Iris pigment epithelial cell (primary cell): ENCODE data around the gene GJA10.
"Not testable (repeated sequence)": the region's sequence is repeated elsewhere in the genome, so short reads cannot be mapped to it uniquely, and the experiment has no call there.

Experiments used
- DNase-seq: peaks from one replicate; pipeline ENCODE4 v3.0.0-alpha.2; 2011; ENCODE audit warnings: low read depth

Gene GJA10

DNA sequence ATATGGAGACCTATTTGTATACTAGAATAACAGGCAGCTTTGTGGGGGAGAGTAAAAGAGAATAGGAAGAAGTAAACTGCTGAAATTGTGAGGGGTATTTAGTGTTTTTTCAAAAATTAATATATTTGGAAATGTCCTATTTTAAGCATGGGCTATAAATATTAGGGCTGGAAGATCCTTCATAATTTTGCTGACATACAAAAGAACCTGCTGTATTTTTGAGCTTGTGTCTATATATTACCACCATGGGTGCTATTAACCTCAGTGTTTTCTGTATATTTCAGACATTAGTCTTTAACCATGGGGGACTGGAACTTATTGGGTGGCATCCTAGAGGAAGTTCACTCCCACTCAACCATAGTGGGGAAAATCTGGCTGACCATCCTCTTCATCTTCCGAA is at the start of gene GJA10:
TSS of gene GJA10 (plus strand) at position 301 of the 400 bp plus-strand sequence. CDS start at position 301, 0 bp downstream.
- no peak for DNase-seq

GRCh38 chr6:89847513-89847912 is 46.8 kb upstream of the GJA10 start:
- DNase-seq, result not testable (repeated sequence)

DNA sequence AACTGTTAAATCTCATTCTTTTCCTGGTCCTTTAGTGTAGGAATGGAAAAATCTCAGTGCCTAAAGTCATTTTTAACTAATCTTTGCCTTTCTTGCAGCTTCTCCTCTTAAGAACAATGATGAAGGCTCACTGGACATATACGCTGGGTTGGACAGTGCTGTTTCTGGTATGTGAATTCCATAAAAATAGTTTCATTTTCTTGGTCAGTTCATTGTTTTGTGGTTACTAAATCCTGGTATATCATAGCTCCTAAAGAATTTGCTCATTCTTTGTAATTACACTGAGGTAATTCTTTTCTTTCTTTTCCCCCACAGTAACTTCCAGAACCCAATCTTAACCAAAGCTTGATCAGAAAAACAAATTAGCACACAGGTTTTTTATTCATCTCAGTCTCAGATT is 41.2 kb upstream of the GJA10 start:
- DNase-seq, result peak; percentile 71

DNA sequence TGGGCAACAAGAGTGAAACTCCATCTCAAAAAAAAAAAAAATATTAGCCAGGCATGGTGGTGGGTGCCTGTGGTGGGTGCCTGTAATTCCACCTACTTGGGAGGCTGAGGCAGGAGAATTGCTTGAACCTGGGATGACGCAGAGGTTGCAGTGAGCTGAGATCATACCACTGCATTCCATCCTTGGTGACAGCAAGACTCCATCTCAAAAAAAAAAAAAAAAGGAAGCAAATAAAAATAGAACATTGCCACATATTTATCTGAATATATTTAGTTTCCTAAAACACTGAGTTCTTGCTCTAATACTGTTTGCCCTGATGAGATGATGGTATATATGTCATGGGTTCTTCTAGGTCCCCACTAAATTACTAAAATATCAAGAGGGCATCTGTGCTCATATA is 36.2 kb upstream of the GJA10 start:
- DNase-seq, result no peak

DNA sequence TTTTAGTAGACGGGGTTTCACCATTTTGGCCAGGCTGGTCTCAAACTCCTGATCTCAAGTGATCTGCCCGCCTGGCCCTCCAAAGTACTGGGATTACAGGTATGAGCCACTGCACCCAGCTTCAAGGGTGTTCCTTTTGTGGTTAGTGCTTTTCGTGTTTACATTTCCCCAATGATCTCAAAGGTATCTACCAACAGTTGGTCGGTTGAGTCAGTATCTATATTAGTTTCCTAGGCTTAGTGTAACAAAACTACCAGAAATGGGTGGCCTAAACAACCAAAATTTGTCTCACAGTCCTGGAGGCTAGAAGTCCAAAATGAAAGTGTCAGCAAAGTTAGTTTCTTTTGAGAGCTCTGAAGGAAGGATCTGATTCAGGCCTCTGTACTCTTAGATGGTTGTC is 34.5 kb upstream of the GJA10 start:
- DNase-seq, result no peak

GRCh38 chr6:89862273-89862672 is 32.0 kb upstream of the GJA10 start:
- no peak for DNase-seq

- DNase-seq, result no peak
Observed at GRCh38 chr6:89862698-89863097, 31.6 kb upstream of the GJA10 start.

- no peak for DNase-seq
Observed at GRCh38 chr6:89866024-89866678, 28.1 kb upstream of the GJA10 start.

DNA sequence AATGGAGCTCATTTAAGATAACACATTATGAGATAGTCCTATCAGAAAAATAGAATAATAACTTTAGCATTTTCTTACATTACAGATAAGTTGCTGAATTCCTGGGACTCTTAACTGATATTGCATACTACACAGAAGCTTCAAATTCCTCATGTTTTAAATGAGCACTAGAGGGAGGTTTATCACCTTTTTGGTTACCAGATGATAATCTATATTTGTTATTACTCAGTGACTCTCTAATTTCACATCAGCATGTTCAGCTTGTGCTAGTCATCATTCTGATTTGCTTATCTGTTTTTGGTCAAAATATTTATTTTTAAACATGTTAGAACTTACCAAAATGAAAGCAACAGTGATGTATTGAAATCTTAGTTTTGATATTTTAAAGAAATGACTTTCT is 20.5 kb upstream of the GJA10 start:
- no peak for DNase-seq

DNA sequence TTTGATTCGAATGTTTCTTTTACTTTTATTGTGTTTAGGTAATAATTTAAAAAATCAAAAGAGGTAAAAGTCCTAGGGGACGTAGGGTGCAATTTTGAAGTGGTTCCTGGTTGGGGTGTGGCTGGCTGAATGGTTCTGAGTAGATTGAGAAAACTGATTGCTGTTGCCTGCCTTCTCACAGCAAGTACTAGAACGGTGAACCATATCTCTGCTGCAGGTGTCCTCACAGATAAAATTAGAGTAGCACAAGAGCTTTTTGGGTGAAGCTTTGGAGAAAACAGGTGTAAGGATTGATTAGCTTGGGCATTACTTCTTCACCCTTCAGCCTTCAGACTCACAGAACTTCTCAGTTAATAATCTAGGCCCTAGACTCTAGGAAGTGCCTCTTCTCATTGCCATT is 19.8 kb upstream of the GJA10 start:
- no peak for DNase-seq

DNA sequence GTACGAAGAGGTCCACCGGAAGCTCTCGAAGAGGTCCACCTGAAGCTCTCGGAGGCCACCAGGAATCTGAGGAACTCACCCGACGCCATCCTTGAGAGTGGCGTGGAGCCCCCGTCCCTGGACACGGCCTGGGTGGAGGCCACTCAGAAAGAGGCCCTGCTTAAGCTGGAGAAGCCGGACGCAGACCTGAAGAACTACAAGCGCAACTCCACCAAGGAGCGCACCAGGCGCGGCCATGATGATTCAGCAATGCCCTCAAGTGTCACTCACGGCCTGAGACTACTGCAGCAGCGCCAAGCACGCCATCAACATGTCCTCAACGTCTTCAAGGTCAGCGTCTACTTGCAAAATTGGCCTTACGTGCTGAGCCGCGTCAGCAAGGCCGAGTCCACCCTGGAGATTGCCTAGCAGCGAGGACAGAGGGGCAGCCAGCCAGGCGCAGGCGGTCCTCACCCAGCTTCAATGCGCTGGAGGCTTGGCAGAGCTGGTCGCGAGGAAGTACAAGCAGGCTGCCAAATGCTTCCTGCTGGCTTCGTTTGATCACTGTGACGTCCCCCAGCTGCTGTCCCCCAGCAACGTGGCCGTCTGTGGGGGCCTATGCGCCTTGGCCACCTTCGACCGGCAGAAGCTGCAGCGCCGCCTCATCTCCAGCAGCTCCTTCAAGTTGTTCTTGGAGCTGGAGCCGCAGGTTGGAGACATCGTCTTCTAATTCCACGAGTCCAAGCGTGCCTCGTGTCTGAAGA is 7.7 kb upstream of the GJA10 start:
- DNase-seq, result no peak

- peak; percentile 10 for DNase-seq
Observed at GRCh38 chr6:89887452-89888137, 6.7 kb upstream of the GJA10 start.

- no peak for DNase-seq
Observed at GRCh38 chr6:89888138-89888514, 6.1 kb upstream of the GJA10 start.

GRCh38 chr6:89888871-89889270 is 5.4 kb upstream of the GJA10 start:
- DNase-seq, result no peak

DNA sequence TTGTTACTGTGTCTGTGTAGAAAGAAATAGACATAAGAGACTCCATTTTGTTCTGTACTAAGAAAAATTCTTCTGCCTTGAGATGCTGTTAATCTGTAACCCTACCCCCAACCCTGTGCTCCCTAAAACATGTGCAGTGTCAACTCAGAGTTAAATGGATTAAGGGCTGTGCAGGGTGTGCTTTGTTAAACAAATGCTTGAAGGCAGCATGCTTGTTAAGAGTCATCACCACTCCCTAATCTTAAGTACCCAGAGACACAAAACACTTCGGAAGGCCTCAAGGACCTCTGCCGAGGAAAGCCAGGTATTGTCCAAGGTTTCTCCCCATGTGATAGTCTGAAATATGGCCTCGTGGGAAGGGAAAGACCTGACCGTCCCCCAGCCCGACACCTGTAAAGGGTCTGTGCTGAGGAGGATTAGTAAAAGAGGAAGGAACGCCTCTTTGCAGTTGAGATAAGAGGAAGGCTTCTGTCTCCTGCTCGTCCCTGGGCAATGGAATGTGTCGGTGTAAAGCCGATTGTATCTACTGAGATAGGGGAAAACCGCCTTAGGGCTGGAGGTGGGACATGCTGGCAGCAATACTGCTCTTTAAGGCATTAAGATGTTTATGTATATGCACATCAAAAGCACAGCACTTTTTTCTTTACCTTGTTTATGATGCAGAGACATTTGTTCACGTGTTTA is 3.3 kb upstream of the GJA10 start:
- not testable (repeated sequence) for DNase-seq

DNA sequence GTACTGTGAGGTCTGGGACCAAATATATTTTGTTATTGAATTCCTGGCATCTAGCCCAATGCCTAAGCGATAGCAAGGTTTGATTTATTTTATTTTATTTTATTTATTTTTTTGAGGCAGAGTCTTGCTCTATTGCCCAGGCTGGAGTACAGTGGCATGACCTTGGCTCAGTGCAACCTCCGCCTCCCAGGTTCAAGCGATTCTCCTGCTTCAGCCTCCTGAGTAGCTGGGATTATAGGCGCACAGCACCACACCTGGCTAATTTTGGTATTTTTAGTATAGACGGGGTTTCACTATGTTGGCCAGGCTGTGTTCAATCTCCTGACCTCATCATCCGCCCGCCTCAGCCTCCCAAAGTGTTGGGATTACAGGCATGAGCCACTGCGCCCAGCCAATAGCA is 1.7 kb upstream of the GJA10 start:
- not testable (repeated sequence) for DNase-seq

DNA sequence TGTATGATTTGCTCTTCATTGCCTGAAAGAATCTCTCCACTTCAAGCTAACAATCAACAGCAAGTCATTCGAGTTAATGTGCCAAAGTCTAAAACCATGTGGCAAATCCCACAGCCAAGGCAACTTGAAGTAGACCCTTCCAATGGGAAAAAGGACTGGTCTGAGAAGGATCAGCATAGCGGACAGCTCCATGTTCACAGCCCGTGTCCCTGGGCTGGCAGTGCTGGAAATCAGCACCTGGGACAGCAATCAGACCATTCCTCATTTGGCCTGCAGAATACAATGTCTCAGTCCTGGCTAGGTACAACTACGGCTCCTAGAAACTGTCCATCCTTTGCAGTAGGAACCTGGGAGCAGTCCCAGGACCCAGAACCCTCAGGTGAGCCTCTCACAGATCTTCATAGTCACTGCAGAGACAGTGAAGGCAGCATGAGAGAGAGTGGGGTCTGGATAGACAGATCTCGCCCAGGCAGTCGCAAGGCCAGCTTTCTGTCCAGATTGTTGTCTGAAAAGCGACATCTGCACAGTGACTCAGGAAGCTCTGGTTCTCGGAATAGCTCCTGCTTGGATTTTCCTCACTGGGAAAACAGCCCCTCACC is 1.1 kb downstream of the GJA10 start:
- peak; percentile 69 for DNase-seq

DNA sequence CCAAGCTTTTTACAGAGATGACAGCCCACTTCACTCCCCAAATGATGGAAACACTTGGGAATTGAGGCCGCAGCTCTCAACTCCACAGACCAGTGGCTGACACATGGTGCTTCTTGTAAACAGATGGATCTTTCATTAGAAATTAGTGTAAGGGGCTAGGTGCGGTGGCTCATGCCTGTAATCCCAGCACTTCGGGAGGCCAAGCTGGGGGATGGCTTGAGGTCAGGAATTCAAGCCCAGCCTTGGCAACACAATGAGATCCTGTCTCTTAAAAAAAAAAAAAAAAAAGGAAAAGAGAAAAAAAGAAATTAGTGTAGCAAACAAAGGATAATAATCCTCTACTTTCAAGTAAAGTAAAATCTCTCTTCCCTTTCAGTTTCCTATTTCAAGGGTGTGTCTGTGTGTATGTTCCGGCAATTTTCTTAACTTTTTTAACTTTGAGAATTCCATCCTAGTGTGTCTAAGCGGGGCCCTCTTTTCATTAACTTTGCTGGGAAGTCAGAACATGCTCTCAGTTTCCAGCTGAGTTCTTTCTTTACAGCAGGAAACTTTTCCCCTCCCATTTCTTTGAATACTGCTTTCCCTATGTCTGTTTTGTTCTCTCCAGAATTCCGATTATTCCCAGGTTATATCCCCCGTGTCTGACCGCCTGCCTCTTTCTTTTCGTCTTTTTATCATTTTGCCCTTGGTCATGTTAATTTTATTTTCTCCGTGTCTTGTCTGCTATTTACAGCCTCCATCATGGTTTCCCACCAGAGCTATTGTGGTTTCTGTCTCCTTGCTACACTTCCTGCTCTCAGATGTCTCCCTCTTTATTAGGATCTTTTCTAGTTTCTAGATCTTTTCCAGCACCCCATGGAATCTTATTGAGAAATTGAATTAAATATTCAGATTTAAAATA is 16.0 kb downstream of the GJA10 start:
- DNase-seq, result not testable (repeated sequence)

DNA sequence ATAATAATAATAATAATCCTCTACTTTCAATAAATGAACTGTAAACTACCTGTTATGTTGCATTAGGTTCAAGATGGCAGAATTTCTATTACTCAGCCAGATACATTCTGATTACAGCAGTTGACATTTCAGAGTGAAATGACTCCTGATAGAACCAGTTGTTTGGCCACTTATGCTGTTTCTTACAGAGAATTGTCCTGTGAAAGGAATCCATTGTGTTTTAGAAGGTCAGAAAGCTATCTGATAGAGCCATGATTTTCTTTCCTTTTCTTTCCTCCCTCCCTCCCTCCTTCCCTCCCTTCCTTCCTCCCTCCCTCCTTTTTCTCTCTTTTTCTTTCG is 16.6 kb downstream of the GJA10 start:
- no peak for DNase-seq

GRCh38 chr6:89916136-89916920 is 22.1 kb downstream of the GJA10 start:
- DNase-seq, result no peak
